Erythroblast (primary cell): ENCODE data around the gene CCDC159.
"Not testable (repeated sequence)": the region's sequence is repeated elsewhere in the genome, so short reads cannot be mapped to it uniquely, and the experiment has no call there.

ENCODE experiments used
- GATA1 ChIP-seq: IDR thresholded peaks from 2 replicates; pipeline ENCODE4 v1.6.1; 2011; ENCODE audit warnings: low read depth, mild to moderate bottlenecking, control low read depth, low read length, moderate library complexity
- POLR2A ChIP-seq: IDR thresholded peaks from 2 replicates; pipeline ENCODE4 v1.6.1; 2011; ENCODE audit warnings: mild to moderate bottlenecking, low read length

GRCh38 chr19:11340099-11340467, 6.2 kb upstream of the CCDC159 start:
- TF ChIP-seq POLR2A, GATA1: not testable (repeated sequence)
